HepG2 (cell line): Measurements from ENCODE around the gene NUTF2. TPM values are rescaled to one million over a fixed set of nuclear protein-coding genes. Genes with fewer than 3 reads are reported as not detected.

Source experiments
- ATF1 ChIP-seq: IDR thresholded peaks from 2 replicates; pipeline ENCODE4 v1.6.1; 2016; ENCODE audit warnings: mild to moderate bottlenecking, control low read depth
- DBP ChIP-seq: sonication (generic); formaldehyde crosslinking; IDR thresholded peaks from 2 replicates; pipeline ENCODE4 v1.4.0; 2020; ENCODE audit warnings: missing genetic modification reagents; ENCODE audit errors: not compliant biosample characterization
- MXD4 ChIP-seq: IDR thresholded peaks from 2 replicates; pipeline ENCODE4 v1.6.1; 2016; ENCODE audit warnings: mild to moderate bottlenecking, missing biosample characterization, missing genetic modification reagents
- NR0B2 ChIP-seq: sonication (generic); formaldehyde crosslinking; IDR thresholded peaks from 2 replicates; pipeline ENCODE4 v1.4.0; 2020; ENCODE audit warnings: mild to moderate bottlenecking, missing genetic modification reagents
- NR2F6 ChIP-seq, 2 experiments: IDR thresholded peaks; 2 replicates each; pipeline ENCODE4 v1.6.1; 2016; ENCODE audit warnings: antibody characterized with exemption in 1 of 2, mild to moderate bottlenecking in 1 of 2
- ONECUT2 ChIP-seq: sonication (generic); formaldehyde crosslinking; IDR thresholded peaks from 2 replicates; pipeline ENCODE4 v1.4.0; 2020; ENCODE audit warnings: missing genetic modification reagents
- RFXAP ChIP-seq: sonication (generic); formaldehyde crosslinking; IDR thresholded peaks from 2 replicates; pipeline ENCODE4 v1.4.0; 2020; ENCODE audit warnings: missing genetic modification reagents, borderline replicate concordance
- TSC22D2 ChIP-seq: sonication (generic); formaldehyde crosslinking; IDR thresholded peaks from 2 replicates; pipeline ENCODE4 v1.5.1; 2020; ENCODE audit warnings: missing genetic modification reagents, mild to moderate bottlenecking, borderline replicate concordance
- YY1 ChIP-seq: IDR thresholded peaks from 2 replicates; pipeline ENCODE4 v1.6.1; 2011; ENCODE audit warnings: low read length, low read depth, moderate library complexity, mild to moderate bottlenecking; ENCODE audit not compliant: insufficient read depth, insufficient replicate concordance
- ZFYVE20 ChIP-seq: sonication (generic); formaldehyde crosslinking; IDR thresholded peaks from 2 replicates; pipeline ENCODE4 v1.8.0; 2023; ENCODE audit warnings: low read depth, mild to moderate bottlenecking, moderate library complexity, missing genetic modification reagents, borderline replicate concordance
- ZNF280B ChIP-seq: sonication (generic); formaldehyde crosslinking; IDR thresholded peaks from 2 replicates; pipeline ENCODE4 v1.5.0; 2020; ENCODE audit warnings: missing genetic modification reagents, mild to moderate bottlenecking, borderline replicate concordance
- ZNF407 ChIP-seq: sonication (generic); formaldehyde crosslinking; IDR thresholded peaks from one replicate; pipeline ENCODE4 v1.5.1; 2020; ENCODE audit warnings: mild to moderate bottlenecking, missing genetic modification reagents; ENCODE audit errors: not compliant biosample characterization
- ZNF446 ChIP-seq: sonication (generic); formaldehyde crosslinking; IDR thresholded peaks from 2 replicates; pipeline ENCODE4 v1.5.0; 2020; ENCODE audit warnings: mild to moderate bottlenecking, missing genetic modification reagents
- ZNF619 ChIP-seq: sonication (generic); formaldehyde crosslinking; IDR thresholded peaks from 2 replicates; pipeline ENCODE4 v1.4.0; 2020; ENCODE audit warnings: mild to moderate bottlenecking, missing genetic modification reagents
- polyA plus RNA-seq, 8 experiments: library from polyadenylated mRNA; depleted of rRNA in 3 of 8; stranded (reverse) in 7 of 8; unstranded in 1 of 8; fragments of >200 nt; fragmentation: Illumina TruSeq in 4 of 8; extraction: Trizol in 4 of 8; gene quantifications; 2 replicates each; pipeline versions ENCODE4 v1.2.1 to v1.2.3, GENCODE V29; 2011 to 2016; ENCODE audit warnings: low read depth in 4 of 8, missing spikeins in 1 of 8, mixed read lengths in 1 of 8; ENCODE audit not compliant: insufficient read depth in 1 of 8
- total RNA-seq, 5 experiments: library from RNA; depleted of rRNA; stranded (reverse); fragments of >200 nt; fragmentation: Illumina TruSeq; extraction: Trizol; gene quantifications; 2 replicates each; pipeline ENCODE4 v1.2.3, GENCODE V29; 2016; ENCODE audit warnings: low read depth in 1 of 5

Gene NUTF2
- total and polyA plus RNA-seq, 2 of the 13 experiments (the other 11 are each of a cell fraction or from before 2014, with no cell fraction given): 168 to 214 TPM

- peak; percentile 94; the same call in 1 of the 2 replicates for TF ChIP-seq ZNF280B (CRISPR knock-in tag)
- TF ChIP-seq ZNF407 (CRISPR knock-in tag): peak; percentile 93
- peak; percentile 82 for TF ChIP-seq NR0B2 (CRISPR knock-in tag)
- TF ChIP-seq YY1: peak; percentile 92
- TF ChIP-seq NR2F6 (IDR thresholded peaks at IDR 0.05): no peak
- no peak for TF ChIP-seq NR2F6 (CRISPR knock-in tag; IDR thresholded peaks at IDR 0.05)
- peak; percentile 64; the same call in 1 of the 2 replicates for TF ChIP-seq RFXAP (CRISPR knock-in tag)
- peak; percentile 83 for TF ChIP-seq MXD4 (CRISPR knock-in tag)
- peak; percentile 66; the same call in 1 of the 2 replicates for TF ChIP-seq TSC22D2
- TF ChIP-seq ZNF619 (CRISPR knock-in tag): peak; percentile 47
- TF ChIP-seq ZFYVE20 (CRISPR knock-in tag): 0 out of 2 replicates have a peak, but pooled peaks have one; percentile 33
- no peak for TF ChIP-seq ATF1 (CRISPR knock-in tag)
- TF ChIP-seq DBP (CRISPR knock-in tag): no peak
- 0 out of 2 replicates have a peak, but pooled peaks have one; percentile 56 for TF ChIP-seq ZNF446 (CRISPR knock-in tag)
- TF ChIP-seq ONECUT2 (CRISPR knock-in tag): no peak
Observed at GRCh38 chr16:67833415-67834241, 13.1 kb upstream of the NUTF2 start (continued).
